OCI-LY3 (cell line): ENCODE measurements around the gene CNTNAP2.

ENCODE experiments used
- CTCF ChIP-seq: fragments of 200-600, 300-600 bp; sonication (generic); IDR thresholded peaks from 2 replicates; pipeline ENCODE4 v1.5.1; 2014; ENCODE audit warnings: antibody characterized with exemption, low read length, low read depth
- EZH2phosphoT487 ChIP-seq: fragments of 200-600 bp; shearing (Covaris generic); IDR thresholded peaks from 2 replicates; pipeline ENCODE4 v1.6.1; 2018; ENCODE audit warnings: antibody characterized with exemption, mixed run types, low read depth

DNA sequence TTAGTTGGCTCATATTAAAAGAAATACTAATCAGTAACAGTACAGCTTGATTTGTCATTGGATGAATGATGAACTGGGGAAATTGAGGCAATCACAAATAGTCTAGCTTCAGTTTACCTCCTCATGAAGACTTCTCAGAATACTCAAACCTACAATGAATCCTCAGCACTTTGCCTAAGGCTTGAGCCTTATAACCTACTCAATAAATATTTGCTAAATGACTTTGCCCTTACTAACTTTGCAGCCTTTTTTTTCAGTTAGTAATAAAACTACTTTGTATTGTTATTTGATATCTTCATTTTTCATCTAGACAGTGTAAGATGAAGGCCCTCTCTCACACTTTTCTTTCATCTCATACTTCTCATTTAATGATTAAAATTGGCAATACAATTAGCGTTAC is 1311.5 kb downstream of the CNTNAP2 start:
- no peak for TF ChIP-seq CTCF
- TF ChIP-seq EZH2phosphoT487: no peak
